T47D (cell line): Measurements from ENCODE around the gene ALDH1B1.

ENCODE experiments used
- DNase-seq, 2 experiments: peaks; one replicate each; pipeline versions ENCODE4 v3.0.0 to v3.0.0-alpha.2; 2011 to 2012; ENCODE audit warnings: low read depth in 1 of 2, low spot score in 1 of 2
- JUND ChIP-seq: IDR thresholded peaks from 2 replicates; pipeline ENCODE4 v1.6.1; 2012; ENCODE audit warnings: low read depth
- in situ Hi-C: cut with HindIII; loops from 2 replicates; pipeline ENCODE4 v1.10.0; 2016; ENCODE audit warnings: low sequenced_read_pairs, low pct_unique_long_range_greater_than_20kb

The ALDH1B1 gene

GRCh38 chr9:38385896-38386295, 6.6 kb upstream of the ALDH1B1 start:
- no peak for DNase-seq
- in situ Hi-C loops: no loop called here
- no peak for TF ChIP-seq JUND

GRCh38 chr9:38386319-38386895, 6.1 kb upstream of the ALDH1B1 start:
- in situ Hi-C loops: no loop called here
- DNase-seq: no peak

GRCh38 chr9:38387066-38387465, 5.4 kb upstream of the ALDH1B1 start:
- in situ Hi-C loops: no loop called here
- TF ChIP-seq JUND: no peak
- no peak for DNase-seq

More at GRCh38 chr9:38386319-38386895, 6.1 kb upstream of the ALDH1B1 start:
- no peak for TF ChIP-seq JUND

DNA sequence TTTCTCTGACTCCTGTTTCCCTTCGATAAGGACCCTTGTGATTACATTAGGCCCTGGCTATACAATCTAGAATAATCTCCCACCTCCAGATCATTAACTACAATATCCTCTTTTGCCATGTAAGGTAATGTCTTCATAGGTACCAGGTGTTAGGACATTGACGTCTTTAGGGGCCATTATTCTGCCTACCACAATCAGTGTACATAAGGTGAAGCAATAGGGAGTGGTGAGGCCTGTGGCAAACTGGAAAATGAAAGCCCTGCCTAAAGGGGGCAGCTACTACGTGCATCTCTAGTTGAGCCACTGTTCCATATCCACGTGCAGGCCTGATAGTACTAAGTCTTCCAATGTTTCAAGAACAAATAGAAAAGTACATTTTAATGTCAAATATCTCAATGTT, 4.8 kb upstream of the ALDH1B1 start:
- no peak for TF ChIP-seq JUND
- in situ Hi-C loops: no loop called here
- no peak for DNase-seq

- DNase-seq: no peak
- no peak for TF ChIP-seq JUND
- in situ Hi-C loops: no loop called here
Measured at GRCh38 chr9:38388283-38389223, 3.9 kb upstream of the ALDH1B1 start.

DNA sequence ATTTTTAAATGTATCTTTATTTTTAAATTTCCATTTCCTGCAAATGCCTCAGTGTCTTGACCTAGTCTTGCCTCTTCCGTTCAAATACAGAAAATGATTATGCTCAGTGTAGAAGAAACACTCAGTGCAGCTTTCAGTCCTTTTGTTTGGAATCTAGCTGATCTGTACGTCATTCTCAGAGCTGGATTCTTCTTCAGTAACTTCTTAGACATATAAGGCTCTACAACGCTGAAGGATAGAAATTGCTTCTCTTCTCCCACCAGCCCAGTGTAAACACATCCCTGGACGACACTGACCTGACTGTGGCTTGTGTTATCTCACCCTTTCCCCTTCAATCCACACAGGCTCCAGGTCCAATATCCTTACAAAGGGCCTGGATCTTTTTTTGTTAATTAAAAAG, 3.2 kb upstream of the ALDH1B1 start:
- in situ Hi-C loops: no loop called here
- DNase-seq: no peak
- no peak for TF ChIP-seq JUND

- no peak for DNase-seq
- in situ Hi-C loops: no loop called here
- no peak for TF ChIP-seq JUND
Measured at GRCh38 chr9:38390442-38390841, 2.1 kb upstream of the ALDH1B1 start.

DNA sequence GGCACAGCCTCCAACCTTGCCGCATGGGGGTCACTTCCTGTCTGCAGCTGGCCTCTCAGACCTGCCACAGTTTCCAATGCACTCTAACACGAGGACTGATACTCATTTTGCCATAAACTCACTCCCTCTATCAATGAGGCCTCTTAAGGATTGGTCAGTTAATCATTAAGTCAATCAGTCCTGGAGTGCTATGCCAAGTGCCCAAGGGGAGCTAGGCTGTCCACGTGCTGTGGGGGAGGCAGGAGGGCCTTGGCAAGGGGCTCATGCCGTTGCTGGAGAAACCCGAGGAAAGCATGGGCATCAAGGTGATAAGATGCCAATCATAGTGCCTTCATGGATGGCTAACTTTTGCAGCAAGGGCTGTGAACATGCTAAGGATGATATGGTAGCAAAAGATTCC, 1.7 kb upstream of the ALDH1B1 start:
- in situ Hi-C loops: no loop called here
- TF ChIP-seq JUND: no peak

GRCh38 chr9:38391278-38392118, 1.0 kb upstream of the ALDH1B1 start:
- in situ Hi-C loops: no loop called here
- no peak for TF ChIP-seq JUND
- no peak for DNase-seq

More for the DNA sequence above, 1.7 kb upstream of the ALDH1B1 start:
- no peak for DNase-seq

DNA sequence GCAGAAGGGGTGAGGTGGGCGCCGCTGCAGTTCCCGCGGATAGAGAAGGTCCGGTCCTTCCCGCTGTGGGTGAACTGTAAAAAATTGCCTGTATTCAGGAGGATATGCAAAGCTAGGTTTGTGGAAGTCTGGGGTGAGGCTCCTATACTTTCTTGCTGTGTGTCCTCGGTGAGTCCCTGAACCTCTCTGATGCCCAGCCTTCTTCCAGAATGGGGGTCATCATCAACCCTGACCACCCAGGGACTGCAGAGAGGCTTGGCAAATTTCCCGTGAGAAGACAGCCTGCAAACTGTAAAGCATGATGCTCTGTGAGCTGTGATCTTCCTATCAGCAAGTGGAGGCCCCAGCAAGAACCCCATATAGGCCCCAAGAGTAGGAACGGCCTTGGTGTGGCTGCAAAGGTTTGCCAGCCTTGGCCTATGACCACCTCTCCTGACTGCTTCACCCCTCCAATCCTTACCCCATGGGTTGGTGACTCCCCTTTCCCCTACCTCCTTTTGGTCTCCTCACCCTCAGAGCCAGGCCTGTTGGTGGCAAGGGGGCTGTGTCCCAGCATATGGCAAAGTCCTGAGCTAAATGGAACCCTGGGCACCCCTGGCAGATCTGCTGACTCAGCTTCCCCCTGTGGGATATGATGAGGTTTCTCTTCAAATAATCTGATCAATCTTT, 760 bp downstream of the ALDH1B1 start:
- no peak for TF ChIP-seq JUND
- no peak for DNase-seq
- in situ Hi-C loops: no loop called here

- in situ Hi-C loops: no loop called here
- no peak for DNase-seq
- no peak for TF ChIP-seq JUND
Measured at GRCh38 chr9:38394416-38394815, 1.9 kb downstream of the ALDH1B1 start.

GRCh38 chr9:38395653-38396370, 3.3 kb downstream of the ALDH1B1 start:
- no peak for TF ChIP-seq JUND
- in situ Hi-C loops: no loop called here
- DNase-seq: no peak
